GM19463 (cell line): ENCODE results near the gene GRIK2.
"Not testable (repeated sequence)": the region's sequence is repeated elsewhere in the genome, so short reads cannot be mapped to it uniquely, and the experiment has no call there.

Experiments used
- ATAC-seq: cut with Tn5 transposase; IDR thresholded peaks from one replicate; pipeline ENCODE4 v1.9.1; 2021; ENCODE audit warnings: mild to moderate bottlenecking, moderate library complexity; ENCODE audit not compliant: unreplicated experiment

Gene GRIK2

DNA sequence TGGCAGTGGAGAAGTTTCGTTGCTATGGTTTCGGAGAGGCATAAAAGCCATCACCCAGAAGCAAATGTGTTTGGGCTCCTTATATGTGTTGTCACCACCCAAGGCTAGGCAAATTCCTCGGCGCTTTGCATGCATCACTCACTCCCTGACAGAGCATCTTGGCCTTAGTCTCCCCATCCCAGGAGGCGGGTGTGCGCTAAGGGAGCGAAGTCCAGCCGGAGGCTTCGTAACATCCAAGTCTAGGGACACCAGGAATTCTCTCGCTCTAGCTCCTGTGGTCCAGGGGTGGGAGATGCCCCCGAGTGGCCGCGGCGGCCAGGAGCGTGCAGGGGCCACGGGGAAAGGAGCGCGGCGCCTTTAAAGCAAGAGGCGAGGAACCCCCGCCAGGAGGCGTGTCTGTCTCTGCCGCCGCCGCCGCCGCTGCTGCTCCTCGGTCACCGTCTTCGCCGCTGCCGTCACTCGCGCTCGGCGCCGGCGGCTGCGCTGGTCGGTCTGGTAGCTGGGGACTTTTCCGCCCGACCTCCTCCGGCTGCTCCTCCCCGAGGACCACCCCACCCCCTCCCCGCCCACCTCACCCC is at the start of gene GRIK2:
Gene GRIK2 (plus strand): TSS at position 458 of the 578 bp plus-strand sequence.
- ATAC-seq: peak; percentile 63

DNA sequence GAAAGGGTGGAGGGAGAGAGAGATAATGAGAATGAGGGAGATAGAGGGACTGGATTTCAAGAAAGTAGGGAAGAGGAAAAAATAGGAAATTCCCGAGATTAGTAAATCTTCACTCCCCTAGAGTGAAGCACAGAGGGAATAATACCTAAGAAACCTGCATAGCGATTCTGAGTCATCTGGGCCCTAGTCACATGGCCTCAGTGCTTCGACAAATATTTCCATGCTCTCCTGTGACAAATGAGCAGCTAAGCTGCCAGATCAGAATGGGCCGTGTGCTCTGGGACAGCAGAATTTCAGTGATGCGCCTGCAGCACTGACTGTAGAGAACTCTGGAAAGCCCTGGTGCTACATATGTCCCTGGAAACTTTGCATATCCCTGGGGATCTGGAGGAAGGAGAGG is 48.6 kb upstream of the GRIK2 start:
- no peak for ATAC-seq

DNA sequence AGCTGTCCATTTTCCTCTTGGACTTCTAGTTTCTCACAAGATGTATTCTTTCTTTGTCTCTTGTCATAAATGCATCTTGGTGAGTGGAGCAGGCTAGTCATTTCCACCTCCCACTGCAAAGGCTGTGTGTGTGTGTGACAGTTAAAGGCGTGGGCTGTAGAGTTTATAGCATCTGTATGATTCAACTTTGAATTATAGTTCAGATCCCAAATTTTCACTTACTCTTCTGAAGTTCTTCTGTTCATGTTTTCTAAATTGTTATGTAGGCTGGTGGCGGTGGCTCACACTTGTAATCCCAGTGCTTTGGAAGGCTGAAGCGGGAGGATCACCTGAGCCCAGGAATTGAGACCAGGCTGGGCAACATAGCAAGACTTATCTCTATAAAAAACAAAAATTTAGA is 44.7 kb upstream of the GRIK2 start:
- no peak for ATAC-seq

DNA sequence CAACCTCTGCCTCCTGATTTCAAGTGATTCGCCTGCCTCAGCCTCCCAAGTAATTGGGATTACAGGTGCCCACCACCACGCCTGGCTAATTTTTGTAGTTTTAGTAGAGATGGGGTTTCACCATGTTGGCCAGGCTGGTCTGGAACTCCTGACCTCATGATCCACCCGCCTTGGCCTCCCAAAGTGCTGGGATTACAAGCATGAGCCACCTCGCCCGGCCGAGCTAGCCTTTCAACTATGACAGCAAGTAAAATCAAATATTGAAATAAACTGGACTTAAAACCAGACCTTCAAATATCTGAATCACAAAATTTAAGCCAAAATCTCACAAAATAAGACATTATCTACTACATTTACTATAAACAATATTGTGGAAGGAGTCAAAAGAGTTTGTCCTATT is 42.9 kb upstream of the GRIK2 start:
- ATAC-seq: not testable (repeated sequence)

DNA sequence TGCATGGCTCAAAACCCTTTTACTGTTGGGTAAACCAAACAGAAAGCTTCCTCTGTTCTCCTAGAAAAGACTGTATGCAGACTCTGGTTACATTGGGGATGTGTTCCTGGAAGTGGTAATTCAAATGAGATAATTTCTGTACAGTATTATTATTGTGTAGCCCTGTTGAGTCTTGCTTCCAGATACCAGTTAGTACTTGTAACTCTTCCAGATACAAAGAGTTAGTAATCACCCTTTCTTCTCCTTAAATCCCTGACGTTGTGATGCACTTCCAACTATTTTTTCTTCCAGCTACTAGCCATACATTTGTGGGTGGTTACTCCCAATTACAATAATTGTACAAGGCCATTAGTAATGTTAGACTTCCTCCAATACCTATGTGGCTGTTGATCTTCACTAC is 42.3 kb upstream of the GRIK2 start:
- ATAC-seq: no peak

DNA sequence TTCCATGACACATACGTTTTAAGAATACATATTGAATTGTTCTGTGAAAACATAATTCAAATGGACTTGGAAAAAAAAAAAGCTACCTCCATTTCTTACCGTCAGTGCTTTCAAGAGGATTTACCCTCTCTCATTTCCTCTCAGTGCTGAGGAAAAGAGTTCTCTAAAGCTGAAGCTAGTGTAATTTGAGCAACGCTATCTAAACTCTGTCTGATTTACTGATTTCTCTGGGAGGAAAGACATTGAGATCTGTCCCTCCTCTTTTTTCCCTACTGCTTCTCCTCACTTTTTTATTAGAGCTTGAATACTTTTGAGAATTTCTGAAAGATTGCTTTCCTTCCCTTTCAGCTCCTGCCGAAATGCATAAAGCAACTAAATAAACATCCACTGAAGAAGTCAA is 41.2 kb upstream of the GRIK2 start:
- ATAC-seq: no peak

DNA sequence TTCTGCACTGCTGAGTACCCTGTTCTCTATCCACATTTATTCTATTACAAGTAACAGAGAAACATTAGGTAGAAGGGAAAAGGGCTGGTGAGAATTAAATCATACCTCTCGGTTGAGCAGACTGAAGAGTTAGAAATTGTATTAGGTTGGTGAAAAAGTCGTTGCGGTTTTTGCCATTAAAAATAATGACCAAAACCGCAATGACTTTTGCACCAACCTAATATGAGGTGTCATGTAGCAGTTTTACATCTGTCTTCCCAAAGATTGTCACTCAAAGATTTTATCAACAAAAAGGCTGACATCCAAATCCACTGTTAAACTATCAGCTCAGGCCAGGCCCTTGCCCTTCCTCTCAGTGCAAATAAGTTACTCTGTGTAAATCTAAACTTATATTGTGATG is 28.3 kb upstream of the GRIK2 start:
- ATAC-seq: no peak

DNA sequence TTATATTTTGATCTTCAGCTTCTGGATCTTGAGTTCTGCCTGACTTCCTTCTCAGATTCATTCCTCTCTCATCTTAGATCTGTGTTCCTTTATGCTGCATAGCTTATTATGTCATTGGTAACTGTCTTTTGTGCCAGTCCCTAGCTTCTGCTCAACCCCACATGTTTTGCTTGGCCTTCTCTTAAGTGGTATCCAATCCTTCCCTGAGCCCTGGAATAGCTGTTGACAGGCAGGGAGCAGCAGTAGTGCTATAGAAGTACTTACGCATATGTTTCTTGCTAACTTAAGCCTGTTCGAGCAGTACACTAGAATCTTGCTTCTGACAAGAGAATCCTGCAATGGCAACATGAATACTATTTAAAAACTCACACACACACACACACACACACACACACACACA is 13.6 kb upstream of the GRIK2 start:
- ATAC-seq: no peak

DNA sequence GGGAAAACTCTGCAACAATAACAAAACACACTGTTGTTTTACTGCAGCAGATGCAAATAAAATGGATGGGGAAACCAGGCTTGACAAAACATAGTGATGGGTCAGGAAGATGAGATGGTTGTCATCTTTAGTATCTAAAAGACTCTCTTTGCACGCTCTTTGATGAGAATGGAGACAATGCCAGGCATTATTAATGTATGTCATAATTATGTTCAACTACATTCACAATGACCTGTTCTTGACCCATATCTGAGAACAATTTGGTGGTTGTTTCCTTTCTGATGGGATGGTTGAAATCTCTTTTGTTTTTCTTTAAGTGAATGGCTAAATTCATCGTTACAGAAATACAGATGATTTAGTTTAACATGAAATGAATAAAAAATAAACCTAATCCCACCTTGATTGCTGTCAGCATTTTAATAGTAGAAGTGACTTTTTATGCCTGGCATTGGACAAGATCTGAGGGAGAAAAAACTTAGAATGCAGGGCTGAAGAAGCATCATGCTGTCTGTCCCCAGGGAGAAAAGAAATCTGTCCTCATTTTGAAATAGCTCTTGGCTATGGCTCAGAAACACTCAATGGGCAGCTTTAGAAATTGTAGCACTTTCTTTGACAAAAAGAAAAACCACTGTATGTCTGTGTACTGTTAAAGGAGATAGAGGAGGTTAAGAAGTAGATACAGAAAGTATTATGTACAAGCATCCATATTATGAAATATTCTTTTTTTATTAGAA is 12.4 kb upstream of the GRIK2 start:
- ATAC-seq: no peak

DNA sequence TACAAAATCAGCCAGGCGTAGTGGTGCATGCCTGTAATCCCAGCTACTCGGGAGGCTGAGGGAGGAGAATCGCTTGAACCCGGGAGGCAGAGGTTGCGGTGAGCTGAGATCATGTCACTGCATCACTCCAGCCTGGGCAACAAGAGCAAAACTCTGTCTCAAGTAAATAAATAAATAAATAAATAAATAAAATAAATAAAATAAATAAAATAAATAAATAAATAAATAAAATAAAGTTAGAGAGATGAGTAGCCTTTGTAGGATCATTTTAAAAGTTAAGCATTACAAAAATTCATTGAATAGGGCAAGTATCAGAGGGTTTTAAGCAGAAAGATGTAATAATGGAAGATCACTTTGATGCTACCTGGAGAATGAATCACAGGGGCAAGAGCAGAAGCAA is 9.8 kb upstream of the GRIK2 start:
- not testable (repeated sequence) for ATAC-seq

DNA sequence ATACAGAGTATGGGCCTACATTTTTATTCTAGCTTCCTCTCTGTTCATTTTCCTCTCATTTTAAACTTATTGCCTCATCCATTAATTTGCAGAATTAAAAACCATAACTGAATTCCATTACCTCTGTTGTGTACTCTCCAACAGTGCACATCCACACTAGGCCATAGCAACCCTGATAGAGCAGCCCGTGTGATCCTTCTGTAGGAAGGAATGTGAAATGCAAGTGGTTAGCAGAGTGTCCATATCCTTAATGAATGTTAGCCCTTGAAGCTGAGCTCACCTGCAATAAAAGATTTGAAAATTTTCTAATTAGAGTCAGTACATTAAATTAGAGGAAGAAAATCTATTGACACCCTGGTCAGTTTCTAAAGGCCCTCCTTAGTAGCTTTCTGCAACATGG is 6.5 kb upstream of the GRIK2 start:
- ATAC-seq: no peak

DNA sequence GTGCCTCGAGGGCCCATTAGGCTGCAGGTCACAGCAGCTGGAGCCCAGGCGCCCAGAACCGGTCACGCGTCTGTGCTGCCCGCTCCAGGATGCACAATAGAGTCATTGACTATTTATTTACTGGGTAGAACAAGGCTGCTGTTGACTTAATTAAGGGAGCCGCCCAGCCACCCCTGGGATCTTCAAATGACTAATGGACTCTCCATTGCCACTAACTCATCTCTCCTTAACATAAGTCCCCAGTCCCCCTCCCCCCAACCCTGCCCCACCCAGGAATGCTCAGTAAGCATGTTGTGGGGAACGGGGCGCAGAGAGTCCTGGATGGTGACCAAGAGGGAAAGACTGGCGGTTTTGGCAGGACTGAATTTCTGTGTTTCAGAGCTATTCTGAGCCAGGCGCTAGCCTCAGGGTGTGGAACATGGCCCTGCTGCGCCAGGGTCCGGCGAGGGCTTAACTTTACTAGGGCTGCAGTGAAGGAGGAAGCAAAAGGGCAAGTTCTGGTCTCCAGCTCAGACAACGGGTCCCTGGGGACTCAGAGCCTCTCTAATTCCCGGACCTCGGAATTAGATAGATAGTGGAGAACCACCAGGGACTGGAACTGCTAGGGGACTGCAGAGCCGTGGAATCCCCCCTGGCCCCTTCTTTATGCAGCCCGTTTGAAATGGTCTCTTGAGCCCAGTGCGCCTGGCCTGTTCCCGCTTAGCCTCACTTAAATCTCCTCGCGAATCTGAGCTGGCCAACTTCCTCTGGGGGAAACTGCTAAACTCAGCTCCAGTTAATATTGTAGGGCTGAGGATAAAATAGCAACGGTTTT is 1.5 kb upstream of the GRIK2 start:
- ATAC-seq: no peak

DNA sequence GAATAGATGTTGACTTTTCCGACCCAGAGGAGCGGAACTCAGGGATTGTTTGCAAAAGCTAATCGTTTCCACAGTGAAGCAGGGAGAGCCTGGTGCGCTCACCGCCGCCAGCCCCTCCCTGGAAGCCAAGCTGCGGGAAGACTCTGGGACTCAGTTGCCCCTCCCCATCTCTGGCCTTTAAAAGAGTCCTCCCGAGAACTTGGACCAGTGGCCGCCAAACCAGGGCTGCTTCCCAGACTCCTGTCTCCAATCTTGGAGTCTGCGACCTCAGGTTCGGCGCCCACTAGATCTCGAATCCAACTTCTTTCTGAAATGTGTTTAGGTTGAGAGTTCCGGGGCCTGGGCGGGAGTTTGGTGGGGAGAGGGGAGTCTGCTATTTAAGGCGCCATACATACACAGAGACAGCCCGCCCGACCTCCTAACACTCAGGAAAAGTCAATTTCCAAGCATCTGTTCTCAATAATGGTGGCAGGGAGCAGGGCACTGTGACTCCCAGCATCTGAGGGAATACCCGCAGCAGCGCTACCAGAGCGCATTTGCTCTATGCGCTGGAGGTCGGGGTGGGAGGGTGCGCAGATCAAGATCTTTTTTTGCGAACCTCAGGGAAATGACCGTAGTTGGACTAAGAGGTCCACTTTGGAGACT is 800 bp upstream of the GRIK2 start:
- ATAC-seq: no peak

DNA sequence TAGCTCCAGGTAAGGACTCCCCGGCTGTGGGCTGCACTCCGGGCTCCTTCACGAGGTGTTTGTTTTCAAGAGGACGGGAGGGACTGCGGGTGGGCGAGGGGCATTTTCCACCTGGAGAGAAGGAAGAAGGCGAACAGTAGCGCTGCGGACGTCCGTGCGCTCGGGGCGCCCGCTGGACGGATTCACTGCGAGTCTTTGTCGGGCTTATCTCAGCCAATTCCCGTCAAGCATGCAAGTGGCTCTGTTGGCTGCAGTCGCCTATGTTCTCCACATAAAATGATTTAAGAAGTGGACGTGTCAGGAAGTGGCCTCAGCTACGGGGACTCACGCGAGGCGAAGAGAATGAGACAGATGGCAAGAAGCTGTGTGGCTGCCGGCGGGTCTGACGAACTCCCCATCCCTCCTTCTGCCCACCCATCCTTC is 332 bp downstream of the GRIK2 start:
- no peak for ATAC-seq

DNA sequence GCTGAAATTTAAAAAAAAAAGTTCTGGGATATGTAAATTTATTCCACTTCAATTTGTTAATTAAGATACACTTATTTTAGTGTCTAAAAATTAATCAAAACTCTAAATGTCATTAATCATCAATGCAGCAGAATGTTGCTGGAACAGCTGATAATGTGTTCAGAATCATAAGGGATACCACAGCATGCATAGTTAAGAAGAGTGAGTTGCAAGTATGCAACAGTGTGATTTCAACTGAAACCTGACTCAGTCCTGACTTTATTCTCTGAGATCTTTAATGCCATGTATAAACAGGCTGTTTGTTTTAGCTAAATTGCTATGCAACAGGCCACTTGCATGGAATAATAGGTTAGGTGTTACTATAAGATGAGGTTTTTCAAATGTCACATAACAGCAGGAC is 1.4 kb downstream of the GRIK2 start:
- no peak for ATAC-seq

DNA sequence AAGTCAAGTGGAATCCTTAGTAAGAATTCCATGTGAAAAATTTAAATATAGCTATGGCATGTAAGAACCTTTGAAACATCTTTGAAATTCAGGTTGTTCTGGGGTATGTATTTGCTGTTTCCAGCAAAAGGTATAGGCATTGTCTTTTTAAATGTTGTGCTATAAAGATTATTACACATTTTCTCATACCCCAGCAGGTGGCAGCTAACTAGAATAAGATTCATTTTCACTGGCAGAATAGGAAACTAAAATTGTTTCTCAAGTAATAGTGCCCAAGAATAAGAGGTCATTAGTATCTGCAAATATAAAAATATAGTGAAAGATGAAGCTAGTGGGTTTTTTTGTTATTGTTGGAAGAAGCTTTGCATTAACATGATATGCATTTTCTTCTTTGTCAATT is 1.8 kb downstream of the GRIK2 start:
- no peak for ATAC-seq

DNA sequence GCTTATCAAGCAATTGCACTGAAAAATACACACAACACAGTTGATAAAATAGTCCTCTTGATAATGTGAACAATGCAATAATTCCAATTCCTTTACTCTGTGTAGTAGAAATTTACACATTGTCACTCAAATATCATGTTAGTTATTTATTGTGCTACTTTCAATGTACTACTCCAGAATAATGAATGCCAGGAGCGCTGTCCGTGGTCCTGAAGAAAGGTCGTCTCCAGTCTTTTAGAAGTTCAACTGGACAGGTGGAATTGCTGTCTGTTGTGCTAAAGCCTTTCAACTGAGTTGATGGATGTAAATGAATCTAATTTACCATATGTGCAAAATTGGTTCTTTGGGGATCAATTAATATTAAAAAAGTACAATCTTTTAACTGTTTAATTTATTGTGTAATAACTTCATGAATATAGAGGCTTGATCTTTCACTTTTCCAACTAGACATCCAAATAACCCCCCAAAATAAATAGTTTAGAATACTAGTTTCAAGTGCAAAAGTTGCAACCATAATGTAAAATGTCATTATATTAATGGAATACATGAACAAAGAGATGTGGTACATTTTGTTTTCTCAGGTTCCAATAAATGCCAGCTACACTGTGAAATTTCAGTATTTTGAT is 3.2 kb downstream of the GRIK2 start:
- ATAC-seq: no peak

DNA sequence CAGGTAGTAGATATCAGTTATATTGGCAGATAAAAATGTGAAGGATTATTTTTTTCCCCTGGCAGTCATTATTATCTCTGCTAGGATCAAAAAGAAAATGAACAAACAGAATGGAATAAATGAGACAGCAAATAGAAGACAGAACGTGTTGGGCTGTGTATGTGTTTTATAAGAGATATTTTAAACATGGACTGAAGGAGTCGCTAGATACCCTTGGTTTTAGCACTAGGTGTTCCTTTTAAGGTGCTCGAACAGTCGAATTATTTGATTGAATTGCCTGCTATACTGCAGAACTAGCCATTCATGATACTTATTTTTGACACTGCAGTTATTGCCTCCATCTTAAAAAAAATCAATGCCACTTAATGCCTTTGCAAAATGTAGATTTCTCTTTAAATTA is 3.7 kb downstream of the GRIK2 start:
- no peak for ATAC-seq

DNA sequence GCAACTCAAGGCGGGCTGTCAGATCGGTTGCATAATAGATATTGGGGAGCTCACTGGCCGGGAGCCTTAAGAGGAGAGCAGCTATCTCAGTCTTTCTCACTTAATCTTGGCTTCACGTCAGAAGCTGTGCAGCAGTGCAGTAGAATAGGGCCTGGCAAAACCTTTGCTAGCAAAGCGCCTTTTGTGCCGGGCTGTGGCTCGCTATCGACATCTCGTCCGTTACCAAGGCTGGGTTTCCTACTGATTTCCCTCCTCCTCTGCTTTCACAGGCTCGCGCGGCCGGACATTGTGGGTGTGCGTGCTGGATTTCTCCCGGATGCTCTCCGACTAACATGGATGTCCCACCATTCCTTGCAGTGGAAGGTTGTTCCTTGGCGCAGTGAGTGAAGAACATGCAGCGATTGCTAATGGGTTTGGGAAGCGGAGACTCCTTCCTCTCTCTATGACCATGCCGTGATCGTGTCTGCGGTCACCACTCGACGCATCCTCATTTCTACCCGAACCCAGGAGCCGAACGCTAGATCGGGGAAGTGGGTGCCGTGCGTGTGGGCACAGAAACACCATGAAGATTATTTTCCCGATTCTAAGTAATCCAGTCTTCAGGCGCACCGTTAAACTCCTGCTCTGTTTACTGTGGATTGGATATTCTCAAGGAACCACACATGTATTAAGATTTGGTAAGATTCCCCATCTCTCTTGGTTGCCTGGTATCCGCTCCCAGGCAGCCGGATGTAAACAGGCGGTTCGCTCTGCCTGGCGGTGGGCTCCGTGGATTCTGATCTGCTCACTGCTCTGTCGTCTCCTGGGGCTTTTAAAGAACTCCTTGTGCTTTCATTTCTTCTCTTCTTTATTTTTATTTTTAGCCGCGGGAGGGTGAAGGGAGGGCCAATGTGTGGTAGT is 5.5 kb downstream of the GRIK2 start:
- no peak for ATAC-seq

DNA sequence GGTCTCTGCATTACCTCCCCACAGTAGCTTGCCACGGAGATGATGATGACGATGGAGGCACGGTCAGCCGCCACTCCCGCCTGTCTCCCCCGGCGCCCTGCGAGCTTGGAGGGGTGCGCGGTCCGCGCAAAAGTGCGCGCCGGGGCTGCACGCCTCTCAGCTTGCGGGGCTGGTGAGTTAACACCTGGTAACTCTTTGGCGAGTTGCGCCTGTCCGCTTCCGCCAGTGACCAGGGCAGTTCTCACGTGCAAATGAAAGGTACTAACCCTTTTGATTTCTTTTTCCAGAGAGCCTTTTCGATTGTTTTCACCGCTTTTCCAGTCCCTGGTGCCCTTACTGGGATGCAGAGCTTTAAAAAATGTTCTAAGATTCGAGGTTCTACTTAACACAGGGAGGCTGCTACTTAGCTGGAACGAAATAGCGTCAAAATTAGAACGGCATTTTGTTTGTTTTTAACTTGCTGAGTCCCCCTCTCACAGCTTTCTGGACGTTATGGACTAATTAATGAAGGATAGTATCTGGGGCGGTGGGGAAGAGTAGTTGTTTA is 6.2 kb downstream of the GRIK2 start:
- ATAC-seq: no peak
